Stimulated activated CD4-positive, alpha-beta T cell treated with anti-CD3 and anti-CD28 coated beads, TNF-alpha, amount 100 ng/mL, for 4 hours (primary cell): ENCODE data around the gene SLC15A3.

Experiments
- DNase-seq, 3 experiments: peaks; one replicate each; pipeline ENCODE4 v3.0.0-alpha.2; 2020; ENCODE audit warnings: low read depth in 3 of 3

SLC15A3 gene

GRCh38 chr11:60946601-60947264 is 5.2 kb downstream of the SLC15A3 start:
- DNase-seq = no peak

DNA sequence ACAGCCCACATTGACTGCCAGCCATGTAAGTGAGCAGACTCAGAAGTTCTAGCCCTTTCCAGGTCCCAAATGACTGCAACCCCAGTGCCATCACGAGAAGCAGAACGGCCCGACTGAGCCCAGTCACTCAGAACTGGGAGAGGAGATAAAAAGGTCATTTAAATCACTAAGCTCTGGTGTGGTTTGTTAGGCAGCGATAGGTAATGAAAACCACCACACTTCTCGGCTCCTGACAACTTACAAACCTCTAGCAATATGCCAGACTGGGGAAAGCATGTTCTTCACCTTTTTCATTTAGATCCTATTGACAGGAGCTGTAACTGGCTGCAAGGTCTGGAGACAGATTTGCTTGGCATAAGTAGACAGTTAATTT is 6.7 kb downstream of the SLC15A3 start:
- no peak for DNase-seq

DNA sequence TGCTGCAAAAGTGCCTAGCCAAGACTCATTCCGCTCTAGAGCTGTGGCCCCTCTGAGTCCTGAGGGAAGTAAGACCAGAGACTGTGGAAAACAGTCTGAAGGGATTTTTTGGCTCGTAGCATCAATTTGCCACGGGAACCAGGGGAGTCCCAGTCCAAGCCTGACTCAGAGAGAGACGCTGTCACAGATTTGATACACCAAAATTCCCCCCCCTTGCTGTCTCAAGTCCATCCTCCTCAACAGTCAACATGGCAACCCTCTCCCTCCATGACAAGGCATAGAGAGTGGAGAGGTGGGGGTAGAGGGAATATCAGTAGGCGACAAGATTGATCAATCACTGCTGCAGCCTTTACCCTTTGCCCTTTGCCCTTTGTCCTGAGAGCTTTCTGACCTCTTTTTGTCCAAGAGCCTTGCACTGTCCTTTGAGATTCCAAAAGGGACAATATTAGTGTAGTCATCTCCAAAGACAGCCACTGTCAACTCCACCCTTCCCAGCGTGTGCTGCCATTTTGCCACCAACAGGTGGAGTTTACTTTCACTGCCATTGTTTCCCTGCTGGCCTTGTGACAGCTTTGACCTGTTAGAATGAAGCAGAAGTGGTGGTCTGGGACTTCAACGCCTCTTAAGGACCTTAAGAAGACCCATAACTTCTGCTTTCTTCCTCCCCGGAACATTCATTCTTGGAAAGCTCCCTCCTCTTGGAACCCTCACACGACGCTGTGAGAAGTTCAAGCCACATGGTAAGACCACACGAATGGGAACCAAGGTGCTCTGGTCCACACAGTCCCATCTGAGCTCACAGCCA is 7.3 kb downstream of the SLC15A3 start:
- no peak for DNase-seq

DNA sequence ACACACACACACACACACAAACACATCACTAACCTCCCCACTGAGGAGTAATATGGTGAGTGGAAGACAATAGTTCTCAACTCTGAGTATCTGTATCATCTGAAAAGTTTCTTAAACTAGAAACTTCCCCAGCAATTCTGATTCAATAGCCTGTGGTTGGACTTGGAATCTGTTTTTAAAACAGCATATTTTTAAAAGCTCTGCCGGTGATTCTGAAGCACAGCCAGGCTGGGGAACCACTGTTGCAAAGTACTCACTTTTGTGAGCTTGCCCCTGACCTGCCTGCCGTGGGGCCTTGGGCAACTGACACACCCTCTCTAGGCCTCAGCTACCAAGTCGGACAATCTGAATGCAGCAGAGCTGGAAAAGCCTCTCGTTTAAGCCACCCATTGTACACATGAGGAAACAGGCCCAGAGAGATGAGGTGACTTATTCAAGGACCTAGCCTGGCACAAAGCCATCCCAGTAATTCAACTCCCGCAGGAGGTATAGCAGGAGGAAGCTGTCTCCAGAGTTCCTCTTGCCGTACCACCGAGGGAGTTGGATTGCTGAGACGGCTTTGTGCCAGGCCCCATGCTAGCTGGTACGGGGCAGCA is 8.9 kb downstream of the SLC15A3 start:
- no peak for DNase-seq

DNA sequence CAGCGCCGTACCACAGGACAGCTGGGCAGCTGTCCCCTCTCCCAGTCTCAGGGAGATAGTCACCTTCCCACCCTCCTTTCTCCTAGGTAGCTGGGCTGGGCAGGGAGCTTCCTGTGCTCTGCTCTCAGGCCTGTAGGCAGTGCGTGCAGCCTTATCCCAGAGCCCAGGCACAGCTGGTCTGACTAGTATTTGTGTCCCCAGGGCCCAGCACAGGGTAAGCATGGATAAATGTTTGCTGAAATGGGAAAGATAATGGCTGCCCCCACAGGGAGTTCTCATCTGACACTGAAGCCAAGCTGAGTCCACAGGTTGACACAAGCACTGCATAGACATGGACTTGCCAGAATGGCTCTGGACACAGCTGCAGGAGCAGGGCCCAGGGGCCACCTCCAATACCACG is 9.8 kb downstream of the SLC15A3 start:
- DNase-seq = no peak

- no peak for DNase-seq
Observed at GRCh38 chr11:60941371-60942119, 10.4 kb downstream of the SLC15A3 start.

DNA sequence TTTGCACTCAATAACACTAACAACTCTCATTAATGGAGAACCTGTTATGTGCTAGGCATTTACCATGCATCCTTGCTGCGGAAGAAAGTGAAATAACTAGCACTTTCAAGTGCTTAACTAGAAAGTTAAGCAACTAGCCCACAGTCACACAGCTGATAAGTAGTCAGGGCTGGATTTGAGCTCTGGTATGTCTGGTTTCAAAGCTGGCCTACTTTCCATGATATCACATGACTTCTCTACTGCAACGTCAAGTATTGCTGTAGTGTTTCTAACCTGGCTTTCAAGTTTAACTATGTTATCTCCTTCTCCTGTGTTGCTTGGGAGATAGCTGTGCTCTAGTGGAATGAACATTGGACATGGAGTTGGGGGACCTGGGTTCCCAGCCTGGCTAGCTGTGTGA is 12.1 kb downstream of the SLC15A3 start:
- no peak for DNase-seq

DNA sequence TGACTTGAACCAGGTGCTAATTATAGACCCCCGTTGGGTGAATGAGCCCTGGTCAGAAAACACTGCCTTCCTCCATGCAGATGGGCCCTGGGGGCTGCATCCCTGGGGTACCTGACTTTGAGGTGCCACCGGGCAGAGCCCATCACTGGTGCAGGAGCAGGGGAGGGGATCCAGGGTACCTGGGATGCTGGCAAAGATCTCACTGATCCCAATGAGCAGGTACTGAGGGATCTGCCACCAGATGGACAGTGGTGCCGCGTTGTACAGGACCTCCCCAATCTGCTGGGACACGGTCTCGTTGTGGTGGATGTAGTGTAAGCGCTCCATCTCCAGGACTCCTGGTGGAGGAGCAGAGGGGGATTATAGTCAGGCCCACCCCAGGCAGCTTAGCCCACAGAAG is 12.7 kb downstream of the SLC15A3 start:
- no peak for DNase-seq

DNA sequence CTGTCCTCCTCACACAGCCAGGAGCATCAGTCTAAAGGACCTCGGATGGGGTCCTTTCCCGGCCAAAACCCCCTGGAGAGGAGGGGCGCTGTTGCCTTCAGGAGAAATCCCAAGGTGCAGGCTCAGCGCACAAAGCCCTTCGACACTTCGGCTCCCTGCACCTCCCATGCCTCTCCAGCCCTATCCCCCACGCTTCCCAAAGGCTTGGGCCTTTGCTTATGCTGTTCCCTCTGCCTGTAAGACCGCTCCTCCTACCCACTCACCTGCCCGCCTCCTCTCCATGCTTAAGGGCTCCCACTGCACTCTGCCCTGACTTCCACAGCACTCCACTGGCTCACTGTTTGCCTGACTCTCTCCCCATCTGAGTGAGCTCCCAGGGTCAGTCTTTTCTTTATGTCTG is 13.5 kb downstream of the SLC15A3 start:
- DNase-seq = no peak

DNA sequence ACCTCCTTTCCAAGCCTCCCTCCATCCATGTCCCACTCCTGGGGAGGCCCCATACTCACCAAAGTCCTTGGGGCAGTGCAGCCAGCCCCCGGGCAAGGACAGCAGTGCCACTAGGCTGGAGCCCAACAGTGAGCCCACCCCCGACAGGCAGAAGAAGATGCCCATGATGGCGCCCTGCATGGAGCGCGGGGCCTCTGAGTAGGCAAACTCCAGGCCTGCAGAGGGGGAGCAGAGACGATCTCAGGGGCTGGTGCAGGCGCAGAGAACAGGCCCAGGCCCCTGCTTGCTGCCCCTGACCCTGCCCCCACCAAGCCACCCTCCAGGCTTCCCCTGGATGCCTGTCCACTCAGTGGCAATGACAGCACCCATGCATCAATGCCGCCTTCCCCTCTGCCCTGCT is 14.2 kb downstream of the SLC15A3 start:
- DNase-seq = no peak

DNA sequence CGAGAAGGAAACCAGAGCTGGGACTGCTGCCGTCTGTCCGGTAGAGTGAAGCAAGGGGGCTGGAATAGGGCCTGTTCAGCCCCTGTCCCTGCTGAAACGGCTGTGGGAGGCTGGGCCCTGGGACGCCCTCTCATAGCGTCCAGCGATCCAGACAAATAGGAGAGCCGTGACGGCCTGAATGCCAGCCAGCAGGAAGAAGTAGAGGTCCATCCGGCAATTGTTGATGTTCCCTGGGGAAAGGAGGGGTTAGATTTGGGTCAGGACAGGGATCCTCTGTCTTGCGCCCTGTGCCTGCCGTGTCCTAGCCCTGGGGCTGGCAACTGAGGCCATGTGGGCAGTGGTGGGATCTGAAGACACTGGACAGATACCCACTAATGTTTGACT is 14.8 kb downstream of the SLC15A3 start:
- DNase-seq = no peak

GRCh38 chr11:60936467-60937143 is 15.4 kb downstream of the SLC15A3 start:
- no peak for DNase-seq

GRCh38 chr11:60935676-60936442 is 16.1 kb downstream of the SLC15A3 start:
- DNase-seq = no peak

- DNase-seq = no peak
Observed at GRCh38 chr11:60934790-60935605, 17.0 kb downstream of the SLC15A3 start.

DNA sequence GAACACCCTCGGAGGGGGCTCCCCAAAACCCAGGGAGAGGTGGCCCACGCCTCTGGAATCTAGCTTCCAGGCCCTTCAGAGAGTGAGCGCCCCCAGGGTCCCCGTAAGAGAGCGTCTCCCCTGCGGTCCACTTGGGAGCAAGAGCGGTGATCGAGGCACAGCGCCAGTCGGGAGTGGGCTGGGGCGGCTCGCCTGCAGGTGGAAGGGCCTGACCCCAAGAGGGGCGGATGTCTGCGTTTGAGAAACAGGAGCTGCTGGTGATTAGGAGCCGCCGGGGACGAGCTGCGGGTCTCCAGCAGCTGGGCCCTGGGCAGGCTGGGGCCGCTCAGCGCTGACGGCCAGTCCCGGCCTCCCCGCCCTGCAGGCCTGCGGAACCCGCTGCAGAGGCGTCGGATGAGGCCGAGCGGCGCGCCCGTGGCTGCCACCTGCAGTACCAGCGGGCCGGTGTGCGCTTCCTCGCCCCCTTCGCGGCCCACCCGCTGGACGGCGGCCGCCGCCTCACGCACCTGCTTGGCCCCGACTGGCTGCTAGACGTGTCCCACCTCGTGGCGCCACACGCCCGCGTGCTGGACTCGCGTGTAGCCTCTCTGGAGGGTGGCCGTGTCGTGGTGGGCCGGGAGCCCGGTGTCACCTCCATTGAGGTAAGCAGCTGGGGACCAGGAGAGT is 17.7 kb downstream of the SLC15A3 start:
- no peak for DNase-seq

GRCh38 chr11:60933416-60934123 is 18.4 kb downstream of the SLC15A3 start:
- DNase-seq = no peak

GRCh38 chr11:60932605-60933356 is 19.2 kb downstream of the SLC15A3 start:
- no peak for DNase-seq

GRCh38 chr11:60931917-60932316 is 20.1 kb downstream of the SLC15A3 start:
- DNase-seq = no peak
